GM21390 (cell line): Measurements from ENCODE around the gene CDKAL1.
"Not testable (repeated sequence)": the region's sequence is repeated elsewhere in the genome, so short reads cannot be mapped to it uniquely, and the experiment has no call there.

Source experiments
- ATAC-seq: cut with Tn5 transposase; IDR thresholded peaks from one replicate; pipeline ENCODE4 v1.9.1; 2021; ENCODE audit not compliant: unreplicated experiment

The CDKAL1 gene

GRCh38 chr6:21188505-21189223 is 654.4 kb downstream of the CDKAL1 start:
- ATAC-seq, result peak; percentile 71

- ATAC-seq, result no peak
Observed at GRCh38 chr6:21189759-21190158, 655.5 kb downstream of the CDKAL1 start.

GRCh38 chr6:21190701-21191100 is 656.4 kb downstream of the CDKAL1 start:
- no peak for ATAC-seq

- ATAC-seq, result no peak
Observed at GRCh38 chr6:21193790-21194475, 659.7 kb downstream of the CDKAL1 start.

- not testable (repeated sequence) for ATAC-seq
Observed at GRCh38 chr6:21195301-21195700, 661.0 kb downstream of the CDKAL1 start.

- ATAC-seq, result no peak
Observed at GRCh38 chr6:21198032-21198640, 663.9 kb downstream of the CDKAL1 start.

- no peak for ATAC-seq
Observed at GRCh38 chr6:21199262-21199661, 665.0 kb downstream of the CDKAL1 start.

- no peak for ATAC-seq
Observed at GRCh38 chr6:21200134-21200870, 666.0 kb downstream of the CDKAL1 start.

- no peak for ATAC-seq
Observed at GRCh38 chr6:21201187-21201586, 666.9 kb downstream of the CDKAL1 start.

- no peak for ATAC-seq
Observed at GRCh38 chr6:21201637-21202350, 667.5 kb downstream of the CDKAL1 start.

- ATAC-seq, result no peak
Observed at GRCh38 chr6:21202521-21202920, 668.3 kb downstream of the CDKAL1 start.

- no peak for ATAC-seq
Observed at GRCh38 chr6:21204951-21205350, 670.7 kb downstream of the CDKAL1 start.

GRCh38 chr6:21208081-21208795 is 674.0 kb downstream of the CDKAL1 start:
- ATAC-seq, result peak; percentile 37

GRCh38 chr6:21208796-21209186 is 674.5 kb downstream of the CDKAL1 start:
- no peak for ATAC-seq

GRCh38 chr6:21213492-21213891 is 679.2 kb downstream of the CDKAL1 start:
- peak; percentile 49 for ATAC-seq

- ATAC-seq, result no peak
Observed at GRCh38 chr6:21214738-21215448, 680.6 kb downstream of the CDKAL1 start.

GRCh38 chr6:21219241-21219640 is 685.0 kb downstream of the CDKAL1 start:
- no peak for ATAC-seq

GRCh38 chr6:21219856-21220255 is 685.6 kb downstream of the CDKAL1 start:
- ATAC-seq, result no peak

- ATAC-seq, result no peak
Observed at GRCh38 chr6:21220271-21220987, 686.2 kb downstream of the CDKAL1 start.
